Inflammatory macrophage treated with lipopolysaccharide for 1 hour (primary cell): ENCODE measurements around the gene CCDC39.
"Not testable (repeated sequence)": the region's sequence is repeated elsewhere in the genome, so short reads cannot be mapped to it uniquely, and the experiment has no call there.

Experiments used
- DNase-seq, 2 donors: peaks; one replicate each; pipeline ENCODE4 v3.0.0-alpha.2; 2020 to 2022

CCDC39 gene

DNA sequence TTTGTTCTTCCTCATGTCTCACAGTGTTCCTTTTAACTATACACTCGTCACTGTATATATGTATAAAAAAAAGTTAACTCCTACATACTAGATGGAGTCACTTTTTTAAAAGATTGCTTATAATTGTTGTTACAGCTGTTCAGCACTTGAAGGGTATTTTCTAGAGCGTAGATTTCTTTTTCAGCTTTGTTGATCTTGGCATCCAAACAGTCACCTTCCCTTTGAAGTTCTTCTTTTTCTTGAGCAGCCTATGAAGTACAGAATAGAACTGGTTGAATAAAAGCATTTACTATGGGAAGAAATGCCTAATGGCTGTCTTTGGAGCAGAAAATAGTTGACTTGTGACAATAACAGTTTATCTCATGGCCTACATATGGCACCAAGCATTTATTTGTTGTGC, 59.6 kb downstream of the CCDC39 start:
- DNase-seq: no peak

GRCh38 chr3:180618563-180618962, 60.7 kb downstream of the CCDC39 start:
- DNase-seq: not testable (repeated sequence)

DNA sequence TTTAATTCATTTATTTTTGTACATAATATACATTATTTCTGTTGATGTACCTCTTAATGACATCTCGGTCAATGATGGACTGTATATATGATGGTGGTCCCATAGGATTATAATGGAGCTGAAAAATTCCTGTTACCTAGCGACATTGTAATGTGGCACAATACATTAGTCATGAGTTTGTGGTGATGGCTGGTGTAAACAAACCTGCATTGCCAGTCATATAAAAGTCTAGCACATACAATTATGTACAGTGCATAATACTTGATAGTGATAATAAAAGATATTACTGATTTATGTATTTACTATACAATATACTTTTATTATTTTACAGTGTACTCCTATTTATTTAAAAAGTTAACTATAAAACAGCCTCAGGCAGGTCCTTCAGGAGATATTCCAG, 62.2 kb downstream of the CCDC39 start:
- no peak for DNase-seq

DNA sequence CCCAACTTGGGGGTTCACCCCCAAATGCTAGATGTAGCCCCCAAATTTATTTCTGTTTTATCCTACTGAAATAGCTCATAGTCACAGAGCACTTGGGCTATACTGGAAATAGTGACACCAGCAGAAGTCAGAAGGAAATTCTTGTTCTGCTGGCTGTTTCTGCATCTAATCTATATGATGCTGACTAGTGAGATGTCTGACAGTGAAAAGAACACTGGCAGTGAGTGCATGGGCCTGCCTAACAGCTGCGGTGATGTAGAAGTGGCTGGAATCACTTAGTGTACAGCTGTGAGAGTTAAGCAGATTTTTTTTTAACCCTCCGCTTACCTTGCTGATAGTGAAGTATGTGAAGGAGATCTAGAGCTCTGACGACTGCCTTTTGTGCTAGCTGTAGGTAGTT, 63.3 kb downstream of the CCDC39 start:
- DNase-seq: no peak

GRCh38 chr3:180612364-180612763, 66.9 kb downstream of the CCDC39 start:
- no peak for DNase-seq

DNA sequence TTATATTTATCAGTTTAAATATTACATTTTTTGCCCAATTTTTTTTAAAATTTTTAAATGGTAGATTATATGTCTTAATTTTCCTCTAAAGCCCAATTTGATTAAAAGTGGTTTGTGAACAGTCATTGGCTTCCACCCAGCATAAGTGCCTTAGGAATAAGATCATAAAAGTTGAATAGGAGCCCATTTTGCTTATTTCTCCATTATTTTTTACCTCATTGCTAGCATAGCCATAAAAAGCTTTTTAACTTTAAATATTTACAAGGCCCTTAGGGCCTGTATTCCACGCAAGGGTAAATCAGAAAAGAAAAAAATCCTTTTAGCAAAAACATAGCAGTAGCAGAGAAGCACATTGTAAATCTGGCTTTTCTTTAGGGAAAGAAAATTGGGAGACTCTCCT, 68.3 kb downstream of the CCDC39 start:
- no peak for DNase-seq

DNA sequence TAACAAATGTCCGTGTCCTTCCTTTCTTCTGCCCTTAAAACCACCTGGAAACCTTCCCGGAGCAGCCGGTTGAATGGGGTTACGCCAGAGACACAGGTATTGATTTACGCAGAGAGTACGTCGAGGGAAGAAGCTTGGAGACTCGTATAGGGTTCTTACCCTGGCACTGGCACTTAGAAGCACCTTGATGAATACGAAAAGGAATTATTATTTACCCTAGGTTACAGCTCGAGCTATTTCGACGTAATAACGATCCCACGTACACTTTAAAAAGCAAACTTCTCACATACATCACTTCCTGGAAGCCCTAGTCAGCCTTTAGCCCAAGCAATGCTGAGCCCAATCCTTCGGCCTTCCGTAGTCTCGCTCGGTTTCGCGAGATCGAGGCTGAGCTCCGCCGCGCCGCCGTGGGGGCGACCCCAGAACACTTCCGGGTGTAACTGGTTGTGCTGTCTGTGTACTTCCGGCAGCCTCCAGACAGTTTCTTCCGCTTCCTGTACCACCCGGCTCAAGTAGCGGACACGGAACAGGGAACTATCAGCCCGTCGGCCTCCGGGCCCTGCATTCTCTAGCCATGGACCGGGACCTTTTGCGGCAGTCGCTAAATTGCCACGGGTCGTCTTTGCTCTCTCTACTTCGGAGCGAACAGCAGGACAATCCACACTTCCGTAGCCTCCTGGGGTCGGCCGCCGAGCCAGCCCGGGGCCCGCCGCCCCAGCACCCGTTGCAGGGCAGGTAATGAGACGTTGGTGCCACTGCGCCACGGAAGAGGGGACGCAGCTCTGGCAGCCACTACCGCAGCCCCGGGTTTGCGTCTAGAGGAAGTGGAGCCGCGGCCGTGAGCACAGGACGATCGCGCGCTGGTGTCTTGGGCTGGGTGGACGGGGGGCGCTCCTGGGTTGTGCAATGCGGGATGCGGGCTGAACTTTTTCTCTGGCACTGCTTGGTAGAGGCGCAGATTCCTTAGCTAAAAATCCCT, 77.3 kb downstream of the CCDC39 start, which contains the start of gene TTC14:
TSS of gene TTC14 (plus strand) at position 476 of the 979 bp plus-strand sequence. CDS start at position 575, 99 bp downstream.
- peak; percentile 88 to 91 for DNase-seq

DNA sequence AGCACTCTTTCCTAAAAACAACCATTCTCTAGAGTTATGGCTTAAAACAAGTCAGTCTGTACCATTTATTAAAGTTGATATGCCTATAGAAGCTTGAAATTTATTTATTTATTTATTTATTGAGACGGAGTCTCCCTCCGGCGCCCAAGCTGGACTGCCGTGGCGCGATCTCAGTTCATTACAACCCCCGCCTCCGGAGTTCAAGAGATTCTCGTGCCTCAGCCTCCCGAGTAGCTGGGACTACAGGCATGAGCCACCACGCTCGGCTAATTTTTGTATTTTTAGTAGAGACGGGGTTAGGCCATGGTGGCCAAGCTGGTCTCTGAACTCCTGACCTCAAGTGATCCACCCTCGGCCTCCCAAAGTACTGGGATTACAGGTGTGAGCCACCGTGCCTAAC, 78.8 kb downstream of the CCDC39 start:
- DNase-seq: no peak

GRCh38 chr3:180595559-180595935, 83.7 kb downstream of the CCDC39 start:
- no peak for DNase-seq

- peak in 1 of 2 donors; percentile 8 for DNase-seq
These were observed 84.4 kb downstream of the CCDC39 start for GRCh38 chr3:180594631-180595558.

DNA sequence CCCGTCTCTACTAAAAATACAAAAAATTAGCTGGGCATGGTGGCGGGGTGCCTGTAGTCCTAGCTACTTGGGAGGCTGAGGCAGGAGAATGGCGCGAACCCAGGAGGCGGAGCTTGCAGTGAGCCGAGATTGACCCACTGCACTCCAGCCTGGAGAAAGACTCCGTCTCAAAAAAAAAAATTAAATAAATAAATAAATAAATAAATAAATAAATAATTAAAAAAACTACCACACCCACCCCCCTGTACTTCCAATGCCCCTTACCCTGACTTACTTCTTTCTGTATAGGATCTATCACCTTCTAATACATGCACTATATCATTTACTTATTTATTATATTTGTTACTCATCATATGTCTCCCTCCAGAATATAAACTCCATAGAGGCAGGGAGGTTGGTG, 85.7 kb downstream of the CCDC39 start:
- not testable (repeated sequence) for DNase-seq

- DNase-seq: no peak
These were observed 88.9 kb downstream of the CCDC39 start for GRCh38 chr3:180590396-180590795.

DNA sequence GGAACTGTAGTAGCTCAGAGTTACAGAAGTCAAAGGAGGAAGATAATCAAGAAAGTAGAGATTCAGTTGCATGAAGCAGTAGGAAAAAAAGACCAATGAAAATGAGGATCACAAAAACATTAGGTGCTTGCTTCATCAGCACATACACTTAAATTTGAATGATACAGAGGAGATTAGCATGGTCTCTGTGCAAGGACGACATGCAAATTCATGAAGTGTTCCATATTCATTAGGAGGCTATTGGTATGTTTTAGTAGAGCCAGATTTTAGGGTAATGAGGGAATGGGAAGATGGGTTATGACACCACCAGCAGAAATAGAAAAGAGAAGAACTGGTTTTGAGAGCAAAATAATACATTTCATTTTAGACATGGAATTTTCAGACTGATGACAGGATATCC, 98.4 kb downstream of the CCDC39 start:
- DNase-seq: no peak

DNA sequence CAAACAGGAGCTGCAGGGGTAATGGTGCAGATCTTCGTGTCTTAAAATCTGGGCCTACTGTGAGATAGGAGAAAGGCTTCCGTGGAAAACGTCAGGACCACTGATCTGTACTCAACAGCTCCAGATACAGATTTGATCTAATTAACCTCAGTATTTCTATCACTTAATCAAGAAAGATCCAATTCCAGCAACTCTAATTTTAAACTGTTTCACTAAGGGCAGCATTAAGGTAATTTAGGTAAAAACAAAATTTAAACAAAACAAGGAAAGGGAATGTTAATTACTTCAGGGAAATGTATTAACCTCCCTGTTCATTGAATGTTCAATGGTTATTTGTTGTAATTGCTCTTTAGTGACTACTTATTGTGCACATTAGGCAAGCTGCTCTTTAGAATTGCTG, 103.7 kb downstream of the CCDC39 start:
- DNase-seq: no peak

DNA sequence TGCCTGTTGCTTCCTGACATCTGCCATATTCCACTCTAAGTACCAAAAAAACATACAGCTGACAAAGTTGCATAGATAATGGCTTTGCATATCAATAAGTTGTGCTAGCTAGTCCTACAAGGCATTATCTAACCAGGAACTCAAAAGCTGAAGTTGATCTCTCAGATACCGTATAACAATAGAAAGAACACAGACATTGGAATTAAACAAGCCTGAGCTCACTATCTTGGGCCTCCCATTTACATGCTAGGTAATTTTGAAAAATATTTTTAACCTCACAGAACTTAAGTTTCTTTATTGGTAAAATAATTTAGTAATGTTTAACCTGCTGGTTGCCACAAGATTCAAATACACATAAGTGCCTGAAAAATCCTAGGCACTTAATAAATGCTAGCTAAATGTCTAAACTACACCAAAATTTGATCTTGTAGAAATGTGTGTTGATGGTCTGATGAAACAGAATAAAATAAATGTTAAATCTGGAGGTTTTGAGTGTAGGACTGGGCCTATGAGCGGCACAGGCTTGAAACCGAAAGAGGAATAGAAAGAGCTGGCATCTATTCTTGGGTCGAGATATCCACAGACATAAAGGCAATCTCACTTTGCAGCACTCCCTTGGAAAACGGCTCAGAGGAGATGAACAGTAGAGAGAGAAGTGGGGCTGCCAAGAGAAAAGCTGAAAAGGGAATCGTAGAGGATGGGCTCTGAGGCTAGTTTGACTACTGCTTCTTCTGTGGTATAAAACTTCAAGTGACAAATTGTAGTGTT, 107.3 kb downstream of the CCDC39 start:
- no peak for DNase-seq

GRCh38 chr3:180570238-180570637, 109.1 kb downstream of the CCDC39 start:
- no peak for DNase-seq

- no peak for DNase-seq
These were observed 114.6 kb downstream of the CCDC39 start for GRCh38 chr3:180564676-180565075.
